GM10248 (cell line): ENCODE results near the gene TBC1D3I.
"Not testable (repeated sequence)": the region's sequence is repeated elsewhere in the genome, so short reads cannot be mapped to it uniquely, and the experiment has no call there.

Experiments used
- CTCF ChIA-PET: fragments of 300-600 bp; sonication (Branson Sonifier 250); formaldehyde crosslinking; extraction: SDS; loops from one replicate; lab custom pipeline; 2021; ENCODE audit warnings: antibody characterized with exemption; lab: Yijun Ruan, JAX
- POLR2A ChIA-PET: fragments of 350-650 bp; sonication (Branson Sonifier 250); formaldehyde crosslinking; extraction: SDS; loops from one replicate; lab custom pipeline; 2020; ENCODE audit warnings: antibody characterized with exemption; lab: Yijun Ruan, JAX
- DNase-seq: peaks from one replicate; pipeline ENCODE4 v3.0.0; 2012; ENCODE audit errors: extremely low spot score
- CTCF ChIP-seq: IDR thresholded peaks from 2 replicates; pipeline ENCODE4 v1.5.1; 2012; ENCODE audit warnings: mild to moderate bottlenecking, low read depth; ENCODE audit errors: extremely low read depth, missing control alignments, control extremely low read depth

The TBC1D3I gene

GRCh38 chr17:36264470-36264869 is at the start of gene TBC1D3I:
Gene TBC1D3I, minus strand, starts transcription at chr17:36264570. Its CDS starts 1,585 bp downstream, at chr17:36262985.
- DNase-seq, POLR2A ChIA-PET, CTCF ChIA-PET: not testable (repeated sequence)

GRCh38 chr17:36295161-36295560 is 30.8 kb upstream of the TBC1D3I start:
- CTCF ChIA-PET, POLR2A ChIA-PET, DNase-seq: not testable (repeated sequence)

GRCh38 chr17:36289965-36290612 is 25.7 kb upstream of the TBC1D3I start:
- DNase-seq: not testable (repeated sequence)

GRCh38 chr17:36284219-36284618 is 19.8 kb upstream of the TBC1D3I start:
- POLR2A ChIA-PET, CTCF ChIA-PET, DNase-seq: not testable (repeated sequence)

More at GRCh38 chr17:36289965-36290612, 25.7 kb upstream of the TBC1D3I start:
- CTCF ChIA-PET, POLR2A ChIA-PET: not testable (repeated sequence)

- CTCF ChIA-PET, POLR2A ChIA-PET, DNase-seq: not testable (repeated sequence)
These were observed 18.9 kb upstream of the TBC1D3I start for GRCh38 chr17:36283256-36283655.

GRCh38 chr17:36242046-36242445 is 22.3 kb downstream of the TBC1D3I start:
- CTCF ChIA-PET, DNase-seq, POLR2A ChIA-PET: not testable (repeated sequence)

- POLR2A ChIA-PET, CTCF ChIA-PET, DNase-seq: not testable (repeated sequence)
- TF ChIP-seq CTCF: peak; percentile 33
These were observed 34.7 kb downstream of the TBC1D3I start for GRCh38 chr17:36229644-36230043.

- POLR2A ChIA-PET, DNase-seq, CTCF ChIA-PET: not testable (repeated sequence)
These were observed 41.4 kb downstream of the TBC1D3I start for GRCh38 chr17:36222967-36223366.

- CTCF ChIA-PET, POLR2A ChIA-PET: not testable (repeated sequence)
These were observed 42.7 kb downstream of the TBC1D3I start for GRCh38 chr17:36221581-36222100.

GRCh38 chr17:36220737-36221580 is 43.4 kb downstream of the TBC1D3I start:
- POLR2A ChIA-PET: not testable (repeated sequence)
- CTCF ChIA-PET: interaction anchor here (1.6 kb wide), 1 partner anchor 32 kb away, joined by 3 read pairs; no protein-coding TSS in a partner anchor

More at GRCh38 chr17:36221581-36222100, 42.7 kb downstream of the TBC1D3I start:
- not testable (repeated sequence) for DNase-seq

GRCh38 chr17:36219556-36219955 is 44.8 kb downstream of the TBC1D3I start:
- CTCF ChIA-PET: interaction anchor here (1.6 kb wide), 1 partner anchor 31 kb away, joined by 3 read pairs; no protein-coding TSS in a partner anchor
- DNase-seq, POLR2A ChIA-PET: not testable (repeated sequence)

More at GRCh38 chr17:36220737-36221580, 43.4 kb downstream of the TBC1D3I start:
- DNase-seq: not testable (repeated sequence)

GRCh38 chr17:36215406-36216308 is 48.7 kb downstream of the TBC1D3I start:
- POLR2A ChIA-PET, CTCF ChIA-PET: not testable (repeated sequence)

More at GRCh38 chr17:36215406-36216308, 48.7 kb downstream of the TBC1D3I start:
- DNase-seq: not testable (repeated sequence)
